Glutamatergic neuron (in vitro differentiated cells): ENCODE results near the gene STMN3. TPM values are rescaled to one million over a fixed set of nuclear protein-coding genes. Genes with fewer than 3 reads are reported as not detected.

Experiments used
- DNase-seq: peaks from one replicate; pipeline ENCODE4 v3.0.0; 2022
- H3K27ac Mint-ChIP-seq: one replicate; pipeline ENCODE4 v1.8.0; 2020; ENCODE audit warnings: mild to moderate bottlenecking, mixed read lengths, inconsistent platforms; ENCODE audit not compliant: unreplicated experiment
- H3K27me3 Mint-ChIP-seq: one replicate; pipeline ENCODE4 v1.8.0; 2020; ENCODE audit warnings: mild to moderate bottlenecking, moderate library complexity, mixed read lengths, inconsistent platforms; ENCODE audit not compliant: unreplicated experiment
- H3K36me3 Mint-ChIP-seq: one replicate; pipeline ENCODE4 v1.8.0; 2020; ENCODE audit warnings: mild to moderate bottlenecking, mixed read lengths, inconsistent platforms; ENCODE audit not compliant: unreplicated experiment
- H3K4me1 Mint-ChIP-seq: one replicate; pipeline ENCODE4 v1.8.0; 2020; ENCODE audit warnings: mild to moderate bottlenecking, low read depth, mixed read lengths, inconsistent platforms; ENCODE audit not compliant: unreplicated experiment
- H3K4me3 Mint-ChIP-seq: one replicate; pipeline ENCODE4 v1.8.0; 2020; ENCODE audit warnings: mild to moderate bottlenecking, mixed read lengths, inconsistent platforms; ENCODE audit not compliant: unreplicated experiment
- H3K9me3 Mint-ChIP-seq: one replicate; pipeline ENCODE4 v1.8.0; 2020; ENCODE audit warnings: mild to moderate bottlenecking, moderate library complexity, mixed read lengths, inconsistent platforms; ENCODE audit not compliant: unreplicated experiment
- total RNA-seq: library from RNA; stranded (reverse); fragmentation: NEBNext Ultra II Directional; extraction: Animal tissue kit (Norgen Biotek cat#: 25700); gene quantifications from one replicate; pipeline ENCODE4 v1.2.1, GENCODE V29; 2021; ENCODE audit not compliant: unreplicated experiment
- TF ChIP-seq, protein P1 (sequence below): fragments of 200-600 bp; sonication (generic); IDR thresholded peaks from one replicate; pipeline ENCODE4 v1.5.0; 2021; ENCODE audit not compliant: partially characterized antibody, unreplicated experiment

STMN3 gene
- total RNA-seq, 1 donor from 2014 or later = 459 TPM

DNA sequence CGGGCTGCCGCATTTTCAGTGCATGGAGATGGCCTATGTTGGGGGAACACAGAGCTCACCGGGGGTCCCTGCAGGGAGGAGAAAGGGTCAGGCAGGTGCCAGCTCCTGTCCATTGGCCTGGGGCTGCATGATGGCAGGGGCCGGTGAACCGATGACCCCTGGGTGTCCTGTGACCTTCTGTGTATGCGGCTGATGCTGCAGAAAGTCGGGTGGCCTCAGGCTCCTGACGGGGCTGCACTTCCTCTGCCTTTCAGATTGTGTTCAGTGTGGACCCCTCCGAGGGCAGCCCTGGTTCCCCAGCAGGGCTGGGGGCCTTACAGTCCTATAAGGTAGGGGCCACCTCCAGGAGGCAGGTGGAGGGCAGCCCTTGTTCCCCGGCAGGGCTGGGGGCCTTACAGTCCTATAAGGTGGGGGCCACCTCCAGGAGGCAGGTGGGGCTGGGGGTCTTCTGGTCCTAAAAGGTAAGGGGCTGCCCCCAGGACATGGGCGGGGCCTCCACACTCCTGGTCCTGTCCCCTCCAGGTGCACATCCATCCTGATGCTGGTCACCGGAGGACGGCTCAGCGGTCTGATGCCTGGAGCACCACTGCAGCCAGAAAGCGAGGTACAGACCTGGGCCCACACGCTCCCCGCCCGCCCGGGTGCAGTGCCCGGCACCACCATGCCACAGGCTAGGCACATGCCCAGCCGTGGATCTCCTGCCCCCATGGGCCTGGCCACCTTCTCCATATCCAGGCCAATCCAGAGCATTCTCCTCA is 32.2 kb upstream of the STMN3 start:
- no peak overlapping the region for H3K27ac Mint-ChIP-seq
- peaks cover 5% of the 10 kb centered on the region for H3K9me3 Mint-ChIP-seq

DNA sequence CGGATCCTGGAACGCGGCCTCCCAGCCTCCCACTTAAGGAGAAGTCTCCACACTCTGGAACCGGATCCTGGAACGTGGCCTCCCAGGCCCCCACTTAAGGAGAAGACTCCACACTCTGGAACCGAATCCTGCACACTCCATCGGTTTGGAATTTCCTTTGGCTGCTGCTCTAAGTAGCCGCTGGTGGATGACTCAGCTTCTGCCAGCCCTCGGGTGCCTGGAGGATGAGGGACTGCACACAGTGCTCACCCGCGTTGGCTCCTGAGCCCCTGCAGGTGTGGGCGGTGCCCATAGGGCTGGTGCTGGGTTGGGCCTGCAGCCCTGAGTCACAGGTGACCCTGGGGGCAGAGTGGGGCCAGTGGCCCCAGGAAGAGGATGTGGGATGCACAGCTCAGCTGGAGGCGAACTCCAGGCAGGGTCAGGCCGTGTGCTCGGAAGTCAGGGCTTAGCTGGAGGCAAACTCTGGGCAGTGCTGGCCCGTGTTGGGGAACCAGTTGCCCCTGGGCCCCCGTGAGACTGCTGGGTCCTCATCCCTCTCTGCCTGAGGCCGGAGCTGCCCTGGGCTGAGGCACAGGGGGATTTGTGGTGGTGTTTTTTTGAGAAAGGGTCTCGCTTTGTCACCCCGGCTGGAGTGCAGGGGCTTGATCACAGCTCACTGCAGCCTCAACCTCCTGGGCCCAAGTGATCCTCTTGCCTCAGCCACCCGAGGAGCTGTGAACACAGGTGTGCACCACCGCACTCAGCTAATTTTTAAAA is 29.3 kb upstream of the STMN3 start:
- TF ChIP-seq, protein P1, sequence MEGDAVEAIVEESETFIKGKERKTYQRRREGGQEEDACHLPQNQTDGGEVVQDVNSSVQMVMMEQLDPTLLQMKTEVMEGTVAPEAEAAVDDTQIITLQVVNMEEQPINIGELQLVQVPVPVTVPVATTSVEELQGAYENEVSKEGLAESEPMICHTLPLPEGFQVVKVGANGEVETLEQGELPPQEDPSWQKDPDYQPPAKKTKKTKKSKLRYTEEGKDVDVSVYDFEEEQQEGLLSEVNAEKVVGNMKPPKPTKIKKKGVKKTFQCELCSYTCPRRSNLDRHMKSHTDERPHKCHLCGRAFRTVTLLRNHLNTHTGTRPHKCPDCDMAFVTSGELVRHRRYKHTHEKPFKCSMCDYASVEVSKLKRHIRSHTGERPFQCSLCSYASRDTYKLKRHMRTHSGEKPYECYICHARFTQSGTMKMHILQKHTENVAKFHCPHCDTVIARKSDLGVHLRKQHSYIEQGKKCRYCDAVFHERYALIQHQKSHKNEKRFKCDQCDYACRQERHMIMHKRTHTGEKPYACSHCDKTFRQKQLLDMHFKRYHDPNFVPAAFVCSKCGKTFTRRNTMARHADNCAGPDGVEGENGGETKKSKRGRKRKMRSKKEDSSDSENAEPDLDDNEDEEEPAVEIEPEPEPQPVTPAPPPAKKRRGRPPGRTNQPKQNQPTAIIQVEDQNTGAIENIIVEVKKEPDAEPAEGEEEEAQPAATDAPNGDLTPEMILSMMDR = no peak
- H3K4me3 Mint-ChIP-seq = no peak overlapping the region
- H3K36me3 Mint-ChIP-seq = no peaks in the 10 kb centered on the region
- no peak for DNase-seq
- H3K27ac Mint-ChIP-seq = no peak overlapping the region
- no peaks in the 10 kb centered on the region for H3K4me1 Mint-ChIP-seq
- H3K9me3 Mint-ChIP-seq = peaks cover 4% of the 10 kb centered on the region
- H3K27me3 Mint-ChIP-seq = no peaks in the 10 kb centered on the region

More for the DNA sequence above, 32.2 kb upstream of the STMN3 start:
- H3K27me3 Mint-ChIP-seq = no peaks in the 10 kb centered on the region
- DNase-seq = no peak
- no peaks in the 10 kb centered on the region for H3K4me1 Mint-ChIP-seq
- no peak overlapping the region for H3K4me3 Mint-ChIP-seq
- no peaks in the 10 kb centered on the region for H3K36me3 Mint-ChIP-seq
- TF ChIP-seq, protein P1 = no peak

DNA sequence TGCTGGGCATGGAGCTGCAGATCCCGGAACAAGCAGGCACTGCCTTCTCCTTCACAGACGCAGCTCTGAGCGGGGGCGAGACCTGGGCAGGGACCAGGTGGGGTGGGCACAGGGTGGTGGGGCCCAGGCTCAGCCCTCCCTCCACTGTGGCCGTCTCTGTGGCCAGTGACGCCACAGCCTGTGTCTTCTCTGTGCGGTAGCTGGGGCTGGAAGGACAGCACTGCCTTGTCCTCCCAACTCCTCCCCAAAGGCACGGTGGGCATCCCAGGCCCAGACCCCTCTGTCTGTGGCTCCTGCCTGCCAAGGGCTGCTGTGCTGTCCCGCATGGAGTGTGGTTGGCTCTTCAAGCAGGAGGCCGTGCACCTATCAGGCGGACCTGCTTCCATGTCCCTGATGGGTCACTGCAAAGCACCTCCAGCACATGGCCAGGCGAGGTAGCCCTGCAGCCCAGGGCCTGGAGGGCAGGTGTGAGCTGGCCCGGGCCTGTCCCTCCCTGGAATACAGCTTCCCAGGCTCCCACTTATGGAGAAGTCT is 28.5 kb upstream of the STMN3 start:
- H3K4me3 Mint-ChIP-seq = no peak overlapping the region
- no peak overlapping the region for H3K27ac Mint-ChIP-seq

DNA sequence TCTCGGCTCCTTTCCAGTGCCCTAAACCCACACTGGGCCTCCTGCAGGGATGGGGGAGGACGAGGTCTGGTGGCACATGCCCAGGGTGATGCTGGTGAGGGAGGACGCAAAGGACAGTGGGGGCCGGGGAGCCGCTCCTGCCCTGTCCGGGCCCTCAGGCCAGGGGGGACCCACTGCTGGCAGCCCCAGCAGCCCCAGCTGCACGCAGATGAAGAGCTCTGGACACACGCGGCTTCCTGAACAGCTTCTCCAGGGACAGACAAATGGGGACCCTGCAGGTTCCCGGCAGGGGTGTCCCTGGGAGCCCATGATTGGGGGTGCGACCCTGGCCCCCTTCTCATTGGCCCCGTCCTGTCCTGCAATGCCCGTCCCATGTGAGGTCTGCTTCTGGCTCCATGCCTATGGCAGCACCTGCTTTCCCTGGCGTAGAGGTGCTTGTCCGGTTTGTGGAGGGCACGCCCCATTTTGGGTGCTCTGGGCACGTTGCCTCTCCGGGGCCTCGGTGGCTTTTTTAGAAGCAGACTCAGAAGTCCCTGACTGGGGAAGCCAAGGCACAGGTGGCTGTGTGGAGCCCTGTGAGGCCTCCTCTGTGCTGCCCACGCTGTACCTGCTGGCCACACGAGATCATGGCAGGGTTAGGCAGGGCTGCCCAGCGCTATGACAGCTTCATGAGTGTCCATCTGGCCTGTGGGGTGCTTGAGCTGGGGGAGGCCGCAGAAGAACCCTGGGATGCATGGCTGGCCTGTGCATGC is 27.8 kb upstream of the STMN3 start:
- Mint-ChIP-seq H3K4me3 (no peak overlapping the region), H3K27ac (no peak overlapping the region), H3K36me3 (no peaks in the 10 kb centered on the region), H3K9me3 (peaks cover 4% of the 10 kb centered on the region), H3K27me3 (no peaks in the 10 kb centered on the region), H3K4me1 (no peaks in the 10 kb centered on the region)
- DNase-seq = no peak
- TF ChIP-seq, protein P1 = no peak

More for the DNA sequence above, 28.5 kb upstream of the STMN3 start:
- Mint-ChIP-seq H3K9me3 (peaks cover 4% of the 10 kb centered on the region), H3K36me3 (no peaks in the 10 kb centered on the region), H3K4me1 (no peaks in the 10 kb centered on the region), H3K27me3 (no peaks in the 10 kb centered on the region)
- no peak for DNase-seq
- TF ChIP-seq, protein P1 = no peak
